AG04449 (cell line): ENCODE measurements around the gene BRCA1.

Source experiments
- CTCF ChIA-PET: fragments of 350-600 bp; formaldehyde crosslinking; extraction: SDS; loops from one replicate; lab custom pipeline; 2021; ENCODE audit warnings: antibody characterized with exemption; lab: Yijun Ruan, JAX
- POLR2A ChIA-PET: fragments of 400-600, 350-600 bp; formaldehyde crosslinking; extraction: SDS; loops from one replicate; lab custom pipeline; 2020; ENCODE audit warnings: antibody characterized with exemption, inconsistent platforms; lab: Yijun Ruan, JAX
- DNase-seq: peaks from one replicate; pipeline ENCODE4 v3.0.0-alpha.2; 2010; ENCODE audit warnings: low read depth, low spot score
- H3K4me3 ChIP-seq: 2 replicates; pipeline ENCODE4 v1.5.1; 2011; ENCODE audit warnings: low read depth, mild to moderate bottlenecking, control low read depth, low read length
- TF ChIP-seq, protein P1 (sequence below): IDR thresholded peaks from one replicate; pipeline ENCODE4 v1.5.1; 2011; ENCODE audit warnings: mild to moderate bottlenecking, moderate library complexity, low read length, control low read depth, inconsistent platforms; ENCODE audit not compliant: insufficient read depth; ENCODE audit errors: missing control alignments

The BRCA1 gene

DNA sequence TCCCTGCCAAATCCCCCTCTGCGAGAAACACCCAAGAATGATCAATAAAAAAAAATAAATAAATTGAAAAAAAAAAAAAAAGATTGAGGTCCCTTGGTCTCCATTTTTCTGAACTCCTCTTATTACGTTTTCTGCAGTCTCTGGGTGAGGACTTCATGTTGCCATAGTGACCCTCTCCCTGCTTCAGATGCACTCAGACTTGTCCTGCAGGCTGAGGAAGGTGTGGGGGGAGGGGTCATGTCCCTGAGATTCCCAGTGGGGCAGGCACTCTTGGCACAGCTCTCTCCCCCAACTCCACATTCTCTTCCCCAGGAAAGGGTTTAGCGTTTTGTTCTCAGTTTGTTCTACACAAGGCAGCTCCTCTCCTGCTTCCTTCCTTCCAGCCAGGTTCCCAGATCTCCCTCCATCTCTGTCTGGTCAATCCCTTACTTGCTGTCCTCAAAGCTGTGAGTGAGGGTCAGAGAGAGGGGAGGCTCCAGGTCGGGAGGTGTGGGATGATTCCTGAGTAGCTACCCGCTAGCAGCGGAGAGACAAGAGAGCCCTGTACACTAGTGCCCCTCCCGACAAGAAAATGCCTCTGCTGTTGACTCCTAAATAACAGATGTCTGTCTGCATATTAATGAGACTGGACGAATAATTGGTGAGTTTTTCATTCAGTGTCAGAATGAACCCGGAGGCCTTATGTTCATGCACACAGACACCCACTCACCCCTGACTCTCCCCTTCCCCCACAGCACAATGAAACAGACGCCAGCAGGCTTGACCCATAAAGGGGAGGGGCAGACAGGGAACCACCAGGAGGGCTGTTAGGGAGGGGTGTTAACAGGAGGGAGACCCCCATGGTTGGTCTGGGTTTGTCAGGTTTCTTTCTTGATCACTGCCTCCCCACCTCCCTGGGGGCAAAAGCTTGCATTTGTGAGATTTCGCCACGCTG, 90.9 kb downstream of the BRCA1 start:
- ChIA-PET CTCF (interaction anchor here (1.0 to 3.5 kb wide), 2 partner anchors 10 to 305 kb away, joined by 3 to 17 read pairs; no protein-coding TSS in a partner anchor), POLR2A (no interaction called here)
- H3K4me3 ChIP-seq: no peak overlapping the region
- DNase-seq: no peak
- TF ChIP-seq, protein P1, sequence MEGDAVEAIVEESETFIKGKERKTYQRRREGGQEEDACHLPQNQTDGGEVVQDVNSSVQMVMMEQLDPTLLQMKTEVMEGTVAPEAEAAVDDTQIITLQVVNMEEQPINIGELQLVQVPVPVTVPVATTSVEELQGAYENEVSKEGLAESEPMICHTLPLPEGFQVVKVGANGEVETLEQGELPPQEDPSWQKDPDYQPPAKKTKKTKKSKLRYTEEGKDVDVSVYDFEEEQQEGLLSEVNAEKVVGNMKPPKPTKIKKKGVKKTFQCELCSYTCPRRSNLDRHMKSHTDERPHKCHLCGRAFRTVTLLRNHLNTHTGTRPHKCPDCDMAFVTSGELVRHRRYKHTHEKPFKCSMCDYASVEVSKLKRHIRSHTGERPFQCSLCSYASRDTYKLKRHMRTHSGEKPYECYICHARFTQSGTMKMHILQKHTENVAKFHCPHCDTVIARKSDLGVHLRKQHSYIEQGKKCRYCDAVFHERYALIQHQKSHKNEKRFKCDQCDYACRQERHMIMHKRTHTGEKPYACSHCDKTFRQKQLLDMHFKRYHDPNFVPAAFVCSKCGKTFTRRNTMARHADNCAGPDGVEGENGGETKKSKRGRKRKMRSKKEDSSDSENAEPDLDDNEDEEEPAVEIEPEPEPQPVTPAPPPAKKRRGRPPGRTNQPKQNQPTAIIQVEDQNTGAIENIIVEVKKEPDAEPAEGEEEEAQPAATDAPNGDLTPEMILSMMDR: no peak

DNA sequence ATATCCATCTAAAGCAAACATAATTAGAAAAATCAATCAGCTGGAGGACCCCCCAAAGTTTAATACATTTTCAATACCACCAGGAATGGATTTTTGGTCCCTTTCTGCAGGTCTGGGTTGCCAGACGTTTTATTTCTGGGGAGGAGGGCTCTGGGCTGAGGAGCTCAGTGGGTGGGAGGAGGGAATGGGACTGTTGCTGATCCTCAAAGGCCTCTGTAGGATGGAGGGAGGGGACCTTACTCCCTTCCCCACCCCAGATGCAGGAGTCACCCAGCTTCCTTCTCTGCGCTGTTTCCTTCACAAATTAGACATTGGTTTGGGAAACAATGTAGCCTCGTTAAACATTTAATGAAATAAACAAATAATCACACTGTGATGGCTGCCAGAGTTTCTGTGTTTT, 93.5 kb downstream of the BRCA1 start:
- ChIA-PET CTCF (interaction anchor here (1.0 kb wide), 1 partner anchor 93 kb away, joined by 4 read pairs; no protein-coding TSS in a partner anchor), POLR2A (no interaction called here)
- TF ChIP-seq, protein P1: no peak
- no peak for DNase-seq
- no peak overlapping the region for H3K4me3 ChIP-seq

DNA sequence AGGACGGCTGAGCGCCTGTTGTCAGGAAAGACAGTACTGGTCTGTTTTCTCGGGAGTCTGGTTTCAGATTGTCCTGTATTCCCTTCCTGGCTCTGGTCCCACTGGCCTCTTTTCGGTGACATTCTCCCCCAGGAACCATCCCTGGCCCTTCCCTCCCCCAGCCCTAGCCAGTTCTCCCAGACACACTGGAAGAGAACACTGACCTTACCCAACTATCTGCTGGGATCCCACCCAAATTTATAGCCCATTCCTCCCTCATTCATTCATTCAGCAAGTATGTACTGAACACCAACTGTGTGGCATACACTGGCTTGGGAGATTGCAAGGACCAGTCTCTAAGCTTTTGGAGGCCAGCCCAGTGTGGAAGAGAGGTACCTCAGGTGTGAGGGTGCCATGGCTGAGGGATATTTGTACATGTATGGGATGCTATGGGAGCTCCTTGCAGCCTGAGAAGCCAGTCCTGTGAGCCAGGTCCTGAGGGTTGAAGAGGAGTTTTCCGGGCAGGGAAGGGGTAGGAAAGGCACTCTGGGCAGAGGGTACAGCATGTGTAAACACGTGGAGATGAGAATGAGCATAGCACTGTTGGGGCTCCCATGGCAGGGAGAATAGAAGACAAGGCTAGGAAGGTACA, 94.9 kb downstream of the BRCA1 start:
- POLR2A ChIA-PET: no interaction called here
- CTCF ChIA-PET: interaction anchor here (0.5 to 1.1 kb wide), 3 partner anchors 12 to 54 kb away, joined by 3 to 4 read pairs (median 3); no protein-coding TSS in a partner anchor
- no peak overlapping the region for H3K4me3 ChIP-seq
- TF ChIP-seq, protein P1: no peak
- DNase-seq: no peak

DNA sequence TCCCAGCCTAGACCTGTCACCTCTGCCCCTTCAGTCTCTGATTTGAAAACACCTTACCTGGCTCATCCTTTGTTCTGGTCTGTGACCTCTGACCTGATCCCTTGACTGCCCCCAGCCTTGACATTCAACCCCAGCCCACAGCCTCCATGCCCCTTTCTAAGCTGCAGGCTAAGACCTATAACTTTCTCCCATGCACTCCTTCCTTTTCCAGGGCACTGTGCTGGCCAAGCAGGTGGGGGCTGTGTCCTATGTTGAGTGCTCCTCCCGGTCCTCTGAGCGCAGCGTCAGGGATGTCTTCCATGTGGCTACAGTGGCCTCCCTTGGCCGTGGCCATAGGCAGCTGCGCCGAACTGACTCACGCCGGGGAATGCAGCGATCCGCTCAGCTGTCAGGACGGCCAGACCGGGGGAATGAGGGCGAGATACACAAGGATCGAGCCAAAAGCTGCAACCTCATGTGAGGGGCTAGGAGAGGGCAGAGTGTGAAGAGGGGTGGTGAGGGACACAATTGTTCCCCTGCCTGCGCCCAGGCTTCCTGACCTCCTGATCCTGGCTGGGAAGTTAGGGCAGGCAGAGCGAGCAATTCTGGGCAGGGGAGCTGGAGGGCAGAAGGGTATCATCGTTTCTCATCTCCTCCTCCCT, 96.8 kb downstream of the BRCA1 start:
- no peak for DNase-seq
- TF ChIP-seq, protein P1: no peak
- CTCF ChIA-PET: no interaction called here
- H3K4me3 ChIP-seq: no peak overlapping the region
- POLR2A ChIA-PET: no interaction called here

DNA sequence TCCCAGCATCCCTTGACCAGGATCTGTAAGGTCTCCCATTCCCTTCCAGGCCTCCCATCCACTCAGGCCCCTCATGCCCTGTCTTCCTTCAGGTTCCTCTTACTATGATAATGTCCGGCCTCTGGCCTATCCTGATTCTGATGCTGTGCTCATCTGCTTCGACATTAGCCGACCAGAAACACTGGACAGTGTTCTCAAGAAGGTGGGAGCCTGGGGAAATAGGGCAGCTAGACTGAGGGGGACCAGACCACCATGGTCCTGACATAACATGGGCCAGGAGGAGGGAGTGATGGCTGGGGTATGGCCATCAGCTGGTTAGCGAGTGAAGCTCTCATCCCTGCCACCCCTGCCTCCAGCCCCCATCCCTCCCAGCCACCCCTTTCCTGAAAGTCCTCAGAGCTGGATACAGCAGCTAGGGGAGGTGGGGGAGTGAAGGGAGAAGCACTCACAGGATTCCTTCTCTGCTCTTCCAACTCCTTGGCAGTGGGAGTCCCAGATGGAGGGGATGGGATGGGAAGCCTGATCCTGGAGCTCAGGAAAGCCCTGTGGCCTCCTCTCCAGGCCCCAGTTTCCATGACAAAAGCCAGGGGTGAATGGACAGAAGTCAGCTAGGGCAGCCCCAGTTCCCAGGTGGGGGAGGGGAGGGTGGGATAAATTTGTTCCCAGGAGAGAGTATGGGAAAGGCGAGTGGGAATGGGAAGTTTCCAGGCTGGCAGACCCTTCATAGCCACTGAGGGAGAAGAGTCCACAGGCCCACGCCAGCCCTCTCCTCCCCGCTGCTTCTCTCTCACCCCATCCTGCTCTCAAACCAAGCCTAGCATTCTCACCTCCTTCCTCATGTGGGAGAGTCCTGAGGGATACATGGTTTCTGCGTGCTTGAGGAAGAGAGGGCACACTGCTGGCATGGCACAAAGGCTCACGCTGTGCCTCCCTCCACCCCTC, 97.8 kb downstream of the BRCA1 start:
- POLR2A ChIA-PET: no interaction called here

More for the DNA sequence above, 97.8 kb downstream of the BRCA1 start:
- H3K4me3 ChIP-seq: no peak overlapping the region
- TF ChIP-seq, protein P1: no peak
- DNase-seq: no peak
- CTCF ChIA-PET: interaction anchor here (1.0 kb wide), 1 partner anchor 8 kb away, joined by 3 read pairs; no protein-coding TSS in a partner anchor
